HT1080 (cell line): ENCODE data around the gene DEDD. TPM values are rescaled to one million over a fixed set of nuclear protein-coding genes. Genes with fewer than 3 reads are reported as not detected.

Source experiments
- DNase-seq: peaks from one replicate; pipeline ENCODE4 v3.0.0-alpha.2; 2015; ENCODE audit warnings: low read depth
- total RNA-seq: library from RNA; depleted of rRNA; stranded (reverse); fragments of >200 nt; shearing (Covaris generic); gene quantifications from 2 replicates; pipeline ENCODE4 v1.2.3, GENCODE V29; 2014

DEDD gene
- total RNA-seq, 1 experiment from 2014 or later = 42.6 TPM

GRCh38 chr1:161163793-161164192 is 31.3 kb upstream of the DEDD start:
- no peak for DNase-seq

GRCh38 chr1:161162806-161163205 is 30.3 kb upstream of the DEDD start:
- DNase-seq = no peak

GRCh38 chr1:161162052-161162451 is 29.6 kb upstream of the DEDD start:
- DNase-seq = no peak

GRCh38 chr1:161161652-161162051 is 29.2 kb upstream of the DEDD start:
- DNase-seq = no peak

- no peak for DNase-seq
Observed at GRCh38 chr1:161160671-161161145, 28.2 kb upstream of the DEDD start.

GRCh38 chr1:161159913-161160243 is 27.4 kb upstream of the DEDD start:
- no peak for DNase-seq

GRCh38 chr1:161159087-161159912 is 26.8 kb upstream of the DEDD start, which contains the start of gene USP21:
TSS of gene USP21 (plus strand) at chr1:161159500. CDS start at chr1:161160641, 1,141 bp downstream.
- peak; percentile 78 for DNase-seq

- DNase-seq = no peak
Observed at GRCh38 chr1:161158316-161159010, 26.0 kb upstream of the DEDD start.

- DNase-seq = no peak
Observed at GRCh38 chr1:161157867-161158266, 25.4 kb upstream of the DEDD start.

- peak; percentile 86 for DNase-seq
Observed at GRCh38 chr1:161153682-161154337, 21.3 kb upstream of the DEDD start, which contains the start of gene UFC1. TSS of gene UFC1 (plus strand) at chr1:161153978. CDS start at chr1:161153998, 20 bp downstream.

GRCh38 chr1:161153176-161153575 is 20.7 kb upstream of the DEDD start:
- no peak for DNase-seq

- DNase-seq = no peak
Observed at GRCh38 chr1:161145832-161146231, 13.4 kb upstream of the DEDD start.

GRCh38 chr1:161140755-161141400 is 8.4 kb upstream of the DEDD start:
- no peak for DNase-seq

- peak; percentile 48 for DNase-seq
Observed at GRCh38 chr1:161139766-161140165, 7.3 kb upstream of the DEDD start.

- no peak for DNase-seq
Observed at GRCh38 chr1:161138431-161138830, 6.0 kb upstream of the DEDD start.

GRCh38 chr1:161137881-161138280 is 5.4 kb upstream of the DEDD start:
- no peak for DNase-seq

GRCh38 chr1:161133220-161133740 is 813 bp upstream of the DEDD start:
- DNase-seq = no peak

- DNase-seq = peak; percentile 6
Observed at GRCh38 chr1:161131523-161132409, 701 bp downstream of the DEDD start.

- DNase-seq = no peak
Observed at GRCh38 chr1:161130266-161130665, 2.2 kb downstream of the DEDD start.
